Stimulated activated CD8-positive, alpha-beta memory T cell treated with anti-CD3 and anti-CD28 coated beads, Interleukin-7, amount 100 ng/mL, for 4 hours (primary cell): ENCODE data around the gene S1PR3.
A peak's percentile ranks its signal among the peaks of the same experiment; 100 is the strongest.

ENCODE experiments used
- DNase-seq, 2 donors: peaks; one replicate each; pipeline ENCODE4 v3.0.0-alpha.2; 2020; ENCODE audit warnings: low read depth in 2 of 2

Gene S1PR3

DNA sequence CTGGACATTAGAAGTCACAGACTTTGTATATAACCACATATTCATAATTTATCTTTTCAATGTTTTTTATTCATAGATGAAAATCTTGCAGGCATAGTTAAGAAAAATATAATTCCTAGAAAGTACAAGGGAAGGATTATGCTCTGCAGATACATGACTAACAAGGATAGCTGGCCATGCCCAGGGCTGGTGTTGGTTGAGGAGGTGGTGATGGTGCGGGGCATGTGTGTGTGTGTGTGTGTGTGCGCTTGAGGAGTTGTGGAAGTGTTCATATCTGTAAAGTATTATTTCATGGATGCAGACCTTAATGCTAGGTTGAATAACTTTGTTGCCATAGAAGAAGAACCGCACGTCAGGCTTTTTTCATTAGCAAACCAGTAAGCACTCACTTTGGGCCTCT lies 1.3 kb downstream of the S1PR3 start:
- no peak for DNase-seq

DNA sequence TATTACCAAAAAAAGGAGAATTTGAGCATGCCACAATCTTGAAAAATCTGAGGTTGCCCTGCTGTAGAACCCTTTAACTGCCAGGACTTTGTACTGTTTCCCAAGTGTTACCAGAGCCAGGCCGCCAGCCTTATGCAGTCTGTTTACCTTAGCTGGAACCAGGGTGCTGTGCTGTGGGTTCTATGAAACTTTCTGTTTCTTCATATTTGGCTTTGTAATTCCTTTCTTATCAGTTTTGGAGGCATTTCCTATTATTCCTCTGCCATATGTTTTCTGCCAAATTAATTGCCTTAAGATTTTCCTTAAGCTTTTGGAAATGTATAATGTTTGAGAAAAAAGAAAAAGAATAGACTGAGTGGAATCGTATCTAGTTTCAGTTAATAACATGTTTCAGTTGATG lies 2.1 kb downstream of the S1PR3 start:
- no peak for DNase-seq

DNA sequence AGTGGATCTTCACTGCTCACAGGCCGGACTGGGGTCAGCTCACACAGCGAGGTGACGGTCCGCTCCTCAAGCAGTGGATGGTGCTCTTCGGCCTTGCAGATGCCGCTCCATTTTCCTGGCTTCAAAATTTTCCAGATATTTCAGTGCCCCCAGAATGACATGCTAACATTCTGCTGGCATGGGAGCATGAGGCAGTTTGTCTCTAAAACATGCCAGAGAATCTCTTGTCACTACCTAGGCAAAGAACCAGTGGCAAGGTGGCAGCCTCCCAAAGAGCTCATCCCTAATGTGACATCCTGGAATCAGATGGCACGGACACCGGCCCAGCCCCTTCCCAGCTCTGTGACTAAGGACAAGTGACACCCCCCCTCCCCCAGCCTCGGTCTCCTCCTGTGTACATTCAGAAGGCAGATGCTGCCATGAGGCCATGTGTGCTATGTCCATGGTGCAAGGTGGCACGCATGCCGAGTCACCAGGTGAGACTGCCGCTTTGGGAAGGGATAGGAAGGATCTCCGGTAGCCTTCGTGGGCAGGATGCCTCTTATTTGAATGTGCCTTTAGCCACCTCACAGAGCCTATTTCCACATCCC lies 2.7 kb downstream of the S1PR3 start:
- DNase-seq: no peak

DNA sequence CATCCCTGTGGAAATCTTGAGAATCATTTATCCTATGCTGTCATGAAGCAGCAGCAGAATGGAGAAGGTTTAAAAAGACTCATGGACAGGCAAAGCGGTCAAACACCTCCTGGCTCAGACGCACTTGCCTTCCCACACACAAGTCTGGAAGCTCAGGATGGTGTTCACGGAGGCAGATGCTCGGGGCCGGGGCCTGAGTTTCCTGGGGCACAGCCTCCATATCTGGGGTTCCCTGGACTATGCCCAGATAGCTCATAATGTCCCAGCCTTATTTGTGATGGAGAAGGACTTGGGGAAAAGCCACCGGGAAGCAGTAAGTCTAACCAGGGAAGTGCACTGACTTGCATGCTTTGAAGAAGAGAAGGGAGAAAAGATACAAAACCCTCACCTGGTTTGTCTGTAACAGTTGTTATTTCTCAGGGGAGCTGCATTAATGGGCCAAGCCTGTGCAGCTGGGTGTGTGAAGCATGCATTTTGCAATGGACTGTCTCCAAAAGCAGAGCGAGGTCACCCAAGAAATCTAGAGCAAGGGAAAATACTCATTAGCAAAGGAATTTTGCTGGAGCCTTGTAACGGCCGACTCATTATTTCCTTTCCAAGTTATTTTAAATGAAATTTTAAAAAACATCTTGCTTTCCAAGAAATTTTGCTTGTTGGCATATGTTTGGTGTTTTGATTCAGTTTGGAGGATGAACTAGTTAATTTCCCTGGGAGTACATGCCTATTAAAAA lies 3.4 kb downstream of the S1PR3 start:
- no peak for DNase-seq

DNA sequence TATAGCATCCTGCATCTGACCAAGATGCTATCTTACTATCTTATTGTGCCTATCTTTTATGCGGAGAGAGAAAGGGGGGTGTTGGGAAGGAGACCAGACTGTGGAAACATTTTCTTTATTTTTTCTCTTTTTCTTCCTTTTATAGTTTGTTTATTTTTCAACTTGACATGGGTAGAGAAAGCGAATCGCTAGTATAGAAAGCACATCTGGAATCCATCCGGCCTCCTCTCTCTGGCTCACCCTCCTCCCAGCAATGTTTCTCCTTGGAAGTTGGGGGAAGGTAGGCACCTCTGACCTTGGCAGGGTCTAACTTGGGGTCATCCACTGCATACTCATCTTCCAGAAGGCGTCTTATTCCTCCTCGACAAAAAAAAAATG lies 3.9 kb downstream of the S1PR3 start:
- DNase-seq: no peak

DNA sequence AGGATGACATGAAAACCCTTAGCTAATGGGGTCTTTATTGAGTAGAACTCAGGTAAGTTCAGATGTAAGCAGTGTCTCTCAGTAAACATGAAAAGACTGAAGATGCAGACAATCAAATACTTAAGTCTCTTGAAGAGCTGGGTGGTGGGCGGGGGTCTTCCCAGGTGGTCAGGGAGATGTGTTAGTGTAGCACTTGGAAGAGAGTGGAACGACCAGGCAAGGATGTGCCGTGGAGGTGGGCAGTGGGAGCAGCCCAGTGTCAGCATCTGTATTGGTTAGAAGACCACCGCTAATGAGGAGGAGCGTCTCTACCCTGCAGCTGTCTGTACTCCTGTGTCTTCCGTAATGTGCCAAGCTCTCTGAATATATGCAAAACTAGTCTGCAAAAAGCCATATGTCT lies 4.4 kb downstream of the S1PR3 start:
- DNase-seq: no peak

DNA sequence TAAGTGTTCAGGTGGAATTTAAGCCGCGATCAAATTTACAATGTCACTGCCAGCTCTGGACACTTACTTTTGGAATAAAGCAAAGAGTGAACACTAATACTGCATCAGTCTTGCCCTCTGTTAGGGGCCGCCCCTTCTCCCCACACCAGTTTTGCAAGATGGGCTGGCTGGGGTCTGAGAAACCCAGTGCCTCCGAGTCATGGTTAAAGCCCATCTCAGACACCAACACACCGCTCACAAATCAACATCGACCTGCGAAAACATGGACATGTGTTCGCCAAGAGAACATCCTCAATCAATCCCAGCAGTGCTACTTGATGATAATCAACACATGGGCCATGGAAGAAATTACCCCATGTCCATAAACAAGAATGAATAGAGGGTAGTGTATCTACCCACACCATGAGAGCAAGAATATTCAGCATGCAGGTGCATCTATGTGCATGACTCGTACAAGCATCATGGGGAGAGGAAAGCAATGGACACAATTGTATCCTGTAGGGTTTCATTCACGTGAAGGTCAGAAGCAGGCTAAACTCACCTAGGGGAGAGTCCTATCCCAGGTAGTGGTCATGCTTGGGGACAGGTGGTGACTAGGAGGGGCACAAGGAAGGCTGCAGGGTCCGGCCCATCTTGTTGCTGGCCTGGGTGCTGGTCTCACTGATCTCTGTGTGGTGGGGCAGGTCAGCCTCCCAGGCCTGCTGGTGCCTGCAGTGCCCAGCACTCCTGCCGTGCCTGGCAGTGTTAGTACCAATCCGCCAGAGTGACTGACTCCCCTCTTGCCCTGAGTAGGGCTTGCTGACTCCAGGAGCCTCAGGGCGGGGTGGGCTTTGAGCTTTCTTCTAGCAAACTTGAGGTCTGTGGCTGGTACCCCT lies 5.0 kb downstream of the S1PR3 start:
- no peak for DNase-seq

DNA sequence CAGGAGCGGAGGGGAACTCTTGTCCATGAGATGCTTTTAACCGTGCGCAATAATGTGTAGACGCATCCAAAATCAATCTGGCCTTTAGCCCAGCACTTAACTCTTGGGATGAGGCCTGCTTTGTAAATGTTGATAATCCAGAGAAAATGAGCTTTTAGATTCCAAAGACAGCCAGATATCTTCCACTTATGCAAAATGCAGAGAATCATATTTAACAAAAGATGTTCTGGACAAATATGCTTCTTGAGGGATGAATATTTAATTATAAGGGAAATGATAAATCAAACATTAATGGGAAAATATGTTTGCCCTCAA lies 5.6 kb downstream of the S1PR3 start:
- DNase-seq: no peak

DNA sequence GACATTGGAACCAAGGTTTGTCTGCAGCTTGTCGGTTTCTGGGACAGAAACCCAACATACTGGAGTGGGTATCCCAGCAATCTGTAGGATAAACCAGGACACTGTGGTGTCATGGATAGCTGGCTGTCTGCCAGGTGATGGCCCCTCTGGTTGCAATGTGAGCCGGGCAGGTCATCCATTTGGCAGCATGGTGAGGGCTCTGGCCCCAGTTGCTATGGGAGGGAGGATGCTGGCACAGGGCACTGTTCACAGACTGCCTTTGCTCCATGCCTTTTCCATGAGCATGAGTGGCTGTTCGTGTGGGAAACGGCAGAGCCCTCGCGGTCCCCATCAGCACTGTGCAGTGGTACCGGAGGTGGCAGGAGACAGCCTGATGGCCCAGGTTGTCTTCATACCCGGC lies 6.4 kb downstream of the S1PR3 start:
- no peak for DNase-seq

DNA sequence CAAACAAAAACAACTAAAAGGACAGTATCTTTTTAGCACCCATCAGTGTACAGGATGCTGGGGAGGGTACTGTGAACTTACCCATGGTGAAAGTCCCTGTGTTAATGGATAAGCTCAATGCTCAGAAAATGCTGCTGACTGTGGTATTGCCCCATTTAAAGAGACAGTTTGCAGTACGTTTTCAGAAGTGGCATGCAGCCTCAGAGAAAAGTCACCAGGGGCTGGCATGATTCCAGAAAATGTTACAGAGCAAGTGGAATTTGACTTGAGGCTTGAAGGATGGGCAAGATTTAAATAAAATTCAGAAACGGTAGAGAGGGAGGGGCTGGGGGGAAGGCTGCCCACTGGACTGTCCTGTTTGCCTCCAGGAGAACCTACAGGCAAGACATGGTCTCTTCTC lies 7.2 kb downstream of the S1PR3 start:
- no peak for DNase-seq

DNA sequence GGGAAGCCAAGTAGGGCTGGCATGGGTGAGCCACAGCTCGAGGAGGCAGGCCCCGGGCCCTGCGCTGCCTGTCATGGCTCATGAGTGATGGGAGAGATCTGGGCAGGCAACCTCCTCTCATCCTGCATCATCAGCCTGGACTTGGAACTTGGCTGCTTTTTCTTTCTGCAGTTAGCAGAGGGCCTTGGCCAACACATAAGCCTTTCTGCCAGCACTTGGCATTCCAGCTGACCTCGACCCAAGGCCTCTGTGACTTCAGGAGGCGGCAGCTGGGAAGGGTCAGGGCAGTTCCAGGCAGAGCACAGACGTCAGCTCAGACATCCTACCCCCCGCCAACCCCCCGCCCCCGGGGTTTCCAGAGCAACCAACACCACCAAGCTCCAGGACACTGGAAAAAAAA lies 7.6 kb downstream of the S1PR3 start:
- DNase-seq: no peak

DNA sequence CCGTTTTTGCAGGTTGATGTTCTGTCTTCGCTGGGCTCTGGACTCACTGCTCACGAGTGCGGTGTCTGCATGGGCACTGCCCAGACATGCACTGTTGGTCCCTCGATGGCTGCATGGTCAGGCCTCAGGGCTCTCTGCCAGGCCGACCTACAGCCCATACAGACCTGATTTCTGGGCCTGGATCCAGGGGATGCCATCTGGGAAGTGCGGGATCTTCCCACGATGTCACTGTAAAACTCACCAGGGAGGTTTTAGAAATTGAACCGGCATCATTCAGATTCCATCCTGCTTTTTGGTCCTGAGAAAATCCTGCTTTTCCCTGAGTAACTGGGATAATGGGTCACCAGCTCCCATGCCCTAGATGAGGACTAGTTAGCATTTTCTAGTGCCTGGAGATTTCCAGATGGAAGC lies 9.1 kb downstream of the S1PR3 start:
- DNase-seq: no peak

DNA sequence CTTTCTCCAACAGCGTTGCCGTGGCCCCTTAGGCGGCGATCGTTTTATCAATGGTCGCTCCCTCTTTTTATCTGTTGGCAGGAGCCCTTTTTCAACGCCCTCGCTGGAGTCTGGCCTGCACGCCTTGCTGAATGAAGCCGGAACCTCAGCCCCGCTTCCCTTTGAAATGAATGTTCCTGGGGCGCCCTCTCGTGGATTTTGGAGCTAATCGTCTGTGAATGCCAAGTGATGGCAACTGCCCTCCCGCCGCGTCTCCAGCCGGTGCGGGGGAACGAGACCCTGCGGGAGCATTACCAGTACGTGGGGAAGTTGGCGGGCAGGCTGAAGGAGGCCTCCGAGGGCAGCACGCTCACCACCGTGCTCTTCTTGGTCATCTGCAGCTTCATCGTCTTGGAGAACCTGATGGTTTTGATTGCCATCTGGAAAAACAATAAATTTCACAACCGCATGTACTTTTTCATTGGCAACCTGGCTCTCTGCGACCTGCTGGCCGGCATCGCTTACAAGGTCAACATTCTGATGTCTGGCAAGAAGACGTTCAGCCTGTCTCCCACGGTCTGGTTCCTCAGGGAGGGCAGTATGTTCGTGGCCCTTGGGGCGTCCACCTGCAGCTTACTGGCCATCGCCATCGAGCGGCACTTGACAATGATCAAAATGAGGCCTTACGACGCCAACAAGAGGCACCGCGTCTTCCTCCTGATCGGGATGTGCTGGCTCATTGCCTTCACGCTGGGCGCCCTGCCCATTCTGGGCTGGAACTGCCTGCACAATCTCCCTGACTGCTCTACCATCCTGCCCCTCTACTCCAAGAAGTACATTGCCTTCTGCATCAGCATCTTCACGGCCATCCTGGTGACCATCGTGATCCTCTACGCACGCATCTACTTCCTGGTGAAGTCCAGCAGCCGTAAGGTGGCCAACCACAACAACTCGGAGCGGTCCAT lies 10.0 kb downstream of the S1PR3 start:
- DNase-seq: peak; percentile 41 to 49

DNA sequence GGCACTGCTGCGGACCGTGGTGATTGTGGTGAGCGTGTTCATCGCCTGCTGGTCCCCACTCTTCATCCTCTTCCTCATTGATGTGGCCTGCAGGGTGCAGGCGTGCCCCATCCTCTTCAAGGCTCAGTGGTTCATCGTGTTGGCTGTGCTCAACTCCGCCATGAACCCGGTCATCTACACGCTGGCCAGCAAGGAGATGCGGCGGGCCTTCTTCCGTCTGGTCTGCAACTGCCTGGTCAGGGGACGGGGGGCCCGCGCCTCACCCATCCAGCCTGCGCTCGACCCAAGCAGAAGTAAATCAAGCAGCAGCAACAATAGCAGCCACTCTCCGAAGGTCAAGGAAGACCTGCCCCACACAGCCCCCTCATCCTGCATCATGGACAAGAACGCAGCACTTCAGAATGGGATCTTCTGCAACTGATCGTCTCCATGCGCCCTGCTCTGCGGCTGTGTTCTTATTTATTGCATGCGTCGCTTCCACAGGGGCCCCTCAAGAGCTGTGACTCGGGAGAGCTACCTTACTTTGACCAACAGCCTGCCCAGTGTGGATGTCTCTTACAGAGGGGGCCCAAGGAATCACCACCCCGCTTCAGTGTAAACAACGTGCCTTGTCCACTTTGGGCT lies 10.8 kb downstream of the S1PR3 start:
- no peak for DNase-seq

DNA sequence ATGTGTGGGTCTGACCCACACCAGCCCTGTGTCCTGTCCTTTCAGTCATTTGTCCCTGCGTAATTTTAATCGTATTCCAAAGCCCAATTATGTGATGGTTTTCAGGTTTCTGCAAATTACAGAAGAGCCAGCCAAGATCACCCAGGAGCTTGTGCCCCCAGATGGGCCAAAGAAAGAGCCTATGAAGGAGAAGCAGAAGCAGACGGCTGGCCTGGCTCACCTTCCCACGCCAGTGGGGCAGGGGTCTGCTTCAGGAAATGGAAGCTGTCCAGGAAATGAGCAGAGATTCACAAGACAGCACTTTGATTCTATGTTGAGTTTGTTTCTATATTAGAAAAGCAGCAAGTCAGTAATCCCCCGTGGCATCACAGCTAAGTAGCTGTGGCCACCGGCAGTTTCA lies 11.7 kb downstream of the S1PR3 start:
- no peak for DNase-seq

DNA sequence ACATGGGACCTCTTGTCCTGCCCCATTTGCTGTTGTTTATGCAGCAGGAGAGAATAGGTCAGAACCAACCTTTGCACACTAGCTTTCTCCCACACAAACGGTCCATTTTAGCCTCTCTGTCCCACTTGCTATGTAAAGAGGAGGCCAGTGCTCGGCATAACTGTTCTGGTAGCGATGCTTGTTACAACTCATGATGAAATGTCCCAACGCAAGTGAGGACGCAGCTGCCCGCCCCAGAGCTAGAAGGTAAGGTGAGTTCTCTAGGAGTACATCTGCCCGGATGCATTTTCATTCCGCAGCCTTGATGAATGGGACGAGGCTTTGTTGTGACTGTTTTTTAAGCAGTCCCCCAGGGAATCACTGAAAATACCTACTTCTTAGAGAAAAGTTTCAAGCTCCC lies 14.1 kb downstream of the S1PR3 start:
- no peak for DNase-seq

DNA sequence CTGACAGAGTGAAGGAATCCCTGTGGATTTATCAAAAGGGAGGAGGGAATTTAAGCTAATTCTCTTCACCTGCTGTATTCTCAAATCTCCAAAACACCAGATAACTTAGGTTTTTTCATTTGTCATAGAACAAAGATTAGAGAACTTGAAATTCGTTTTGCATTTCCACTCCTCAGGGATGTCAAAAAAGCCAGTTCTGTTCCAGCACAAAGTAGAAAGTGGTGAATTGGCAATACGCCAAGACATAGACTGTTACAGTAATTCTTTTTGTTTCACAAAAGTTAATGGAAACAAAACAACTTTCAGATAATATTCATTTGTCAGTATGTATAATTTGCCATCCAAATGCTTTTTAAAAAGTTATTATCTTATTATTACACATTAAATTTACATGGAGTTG lies 15.0 kb downstream of the S1PR3 start:
- DNase-seq: no peak

DNA sequence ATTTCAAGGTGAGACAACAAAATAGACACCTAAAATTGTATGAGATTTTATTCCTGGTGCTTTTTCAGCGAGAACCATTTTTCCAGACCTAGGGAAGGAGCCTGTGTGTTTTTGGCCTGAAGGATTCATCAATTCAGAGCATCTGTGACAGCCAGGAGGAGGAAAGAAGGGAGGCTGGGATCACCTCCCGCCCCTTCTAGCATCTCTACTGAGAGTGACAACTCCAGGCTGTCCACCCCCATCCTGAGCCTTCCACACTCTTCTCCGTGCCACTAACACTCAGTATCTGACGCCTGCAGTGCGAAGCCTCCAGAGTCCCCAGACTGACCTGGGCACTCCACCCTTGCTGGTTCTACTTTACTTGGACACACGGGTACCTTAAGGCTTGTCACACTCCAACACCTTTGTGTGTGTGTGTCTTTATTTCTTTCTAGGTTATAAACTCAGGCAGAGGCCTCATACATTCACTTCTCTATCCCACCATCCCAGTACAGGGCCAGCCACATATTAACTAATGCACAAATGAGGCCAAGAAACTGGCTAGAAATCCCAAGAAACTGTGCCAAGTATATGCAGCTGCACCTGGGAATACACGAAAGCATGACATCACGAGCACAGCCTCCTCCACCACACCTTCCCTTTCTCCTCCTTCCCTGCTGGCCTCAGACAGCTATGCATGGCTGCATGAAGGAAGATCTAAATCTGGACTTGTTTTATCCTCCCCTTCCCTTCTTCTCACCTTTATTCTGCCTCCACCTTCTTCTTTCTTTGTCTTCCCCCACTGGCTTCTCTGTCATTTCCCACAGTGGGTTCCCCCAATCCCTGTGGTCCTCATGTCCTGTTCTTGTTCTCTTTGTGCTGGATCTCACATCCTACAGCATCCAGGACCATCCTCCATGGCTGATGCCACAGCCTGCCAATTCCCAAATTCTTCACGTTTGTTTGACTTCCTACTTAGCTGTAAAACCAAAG lies 16.0 kb downstream of the S1PR3 start:
- DNase-seq: no peak

DNA sequence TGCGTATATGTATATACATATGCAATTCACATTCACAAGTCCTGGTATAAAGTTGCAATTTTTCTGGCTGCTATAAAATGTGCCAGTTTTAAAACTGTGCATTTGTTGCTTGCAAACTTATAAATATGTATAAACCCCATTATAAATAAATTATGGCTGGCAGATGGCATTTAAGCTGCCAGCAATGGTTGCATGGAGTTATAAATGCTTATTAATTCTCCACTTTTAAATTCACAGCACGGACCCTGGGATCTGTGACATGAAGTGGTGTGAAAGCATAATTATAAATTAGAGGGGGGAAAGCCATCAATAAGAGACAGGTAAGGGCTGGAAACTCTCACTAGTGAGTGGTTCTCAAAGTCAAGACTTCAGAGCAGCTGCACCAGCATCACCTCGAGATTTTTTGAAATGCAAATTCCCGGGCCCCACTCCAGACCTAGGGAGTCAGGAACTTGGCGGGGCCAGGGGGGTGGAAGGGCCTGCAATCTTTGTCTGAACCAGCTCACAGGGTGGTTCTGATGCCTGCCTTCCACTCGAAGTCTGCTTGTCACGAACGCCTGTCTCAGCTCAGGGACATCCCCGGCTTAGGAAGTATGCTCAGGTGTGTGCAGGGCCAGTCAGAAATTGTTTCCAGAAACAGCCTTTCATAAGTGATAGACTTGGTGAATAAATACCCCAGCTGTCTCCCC lies 16.9 kb downstream of the S1PR3 start:
- no peak for DNase-seq
